ENCODE measurements around the gene ACADVL. TPM values are rescaled to one million over a fixed set of nuclear protein-coding genes. Genes with fewer than 3 reads are reported as not detected.
"Not testable (repeated sequence)": the region's sequence is repeated elsewhere in the genome, so short reads cannot be mapped to it uniquely, and the experiment has no call there.

ACADVL gene
- 914 TPM for total RNA-seq

DNA sequence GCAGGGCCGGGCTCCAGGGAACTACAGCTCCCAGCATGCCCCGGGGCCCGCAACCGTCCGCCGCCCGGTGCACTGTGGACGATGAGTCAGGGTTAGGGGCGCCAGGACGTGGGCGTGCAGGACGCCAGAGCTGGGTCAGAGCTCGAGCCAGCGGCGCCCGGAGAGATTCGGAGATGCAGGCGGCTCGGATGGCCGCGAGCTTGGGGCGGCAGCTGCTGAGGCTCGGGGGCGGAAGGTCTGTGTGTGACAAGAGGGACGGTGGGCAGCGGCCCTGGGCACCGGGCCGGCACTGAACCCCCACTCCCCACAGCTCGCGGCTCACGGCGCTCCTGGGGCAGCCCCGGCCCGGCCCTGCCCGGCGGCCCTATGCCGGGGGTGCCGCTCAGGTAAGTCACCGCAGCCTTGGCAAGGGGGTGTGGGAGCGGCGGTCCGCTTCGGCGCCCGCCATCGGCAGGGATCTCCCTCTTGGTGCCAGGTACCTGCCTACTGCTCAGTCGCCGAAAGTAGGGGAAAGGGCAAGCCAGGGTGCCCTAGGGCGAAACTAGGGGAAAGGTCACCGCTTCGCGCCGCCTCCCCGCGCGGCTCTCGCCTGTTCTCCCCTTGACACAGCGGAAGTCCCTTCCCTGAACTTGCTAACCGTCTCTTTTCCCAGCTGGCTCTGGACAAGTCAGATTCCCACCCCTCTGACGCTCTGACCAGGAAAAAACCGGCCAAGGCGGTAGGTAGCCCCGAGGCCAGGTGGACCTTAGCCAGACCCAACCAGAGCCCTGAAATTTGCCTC is at the start of gene ACADVL, which contains the start of gene DLG4:
Gene ACADVL (plus strand): TSS at position 127 of the 781 bp plus-strand sequence. CDS start 47 bp downstream, at position 174.
Gene DLG4 (minus strand): TSS at position 25 of the 781 bp plus-strand sequence.
- peak; percentile 90 for DNase-seq (ENCODE audit: low spot score)

DNA sequence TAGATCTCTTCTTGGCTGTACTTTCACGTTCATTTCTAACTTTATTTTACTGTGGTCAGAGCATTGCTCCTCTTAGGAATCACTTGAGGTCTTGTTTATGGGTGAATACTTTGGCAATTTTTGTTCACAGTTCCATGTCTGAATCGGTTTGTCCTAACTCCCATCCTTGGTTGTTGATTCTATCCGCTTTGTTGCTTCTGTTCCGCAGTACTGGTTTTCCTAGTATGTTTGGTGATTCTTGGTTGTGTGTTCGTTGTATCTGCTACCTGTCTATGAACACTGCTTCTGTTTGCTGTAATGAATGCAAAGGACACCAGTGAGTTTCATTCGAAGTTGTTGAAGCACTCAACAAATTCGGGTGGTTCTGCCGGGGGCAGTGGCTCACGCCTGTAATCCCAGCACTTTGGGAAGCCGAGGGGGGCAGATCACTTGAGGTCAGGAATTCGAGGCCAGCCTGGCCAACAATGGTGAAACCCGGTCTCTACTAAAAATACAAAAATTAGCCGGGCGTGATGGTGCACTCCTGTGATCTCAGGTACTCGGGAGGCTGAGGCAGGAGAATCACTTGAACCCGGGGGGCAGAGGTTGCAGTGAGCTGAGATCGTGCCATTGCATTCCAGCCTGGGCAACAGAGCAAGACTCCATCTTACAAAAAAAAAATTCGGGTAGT is 47.1 kb upstream of the ACADVL start:
- not testable (repeated sequence) for DNase-seq (ENCODE audit: low spot score)

- peak; percentile 74 for DNase-seq (ENCODE audit: low spot score)
Measured at GRCh38 chr17:7173687-7174602, 45.8 kb upstream of the ACADVL start.

DNA sequence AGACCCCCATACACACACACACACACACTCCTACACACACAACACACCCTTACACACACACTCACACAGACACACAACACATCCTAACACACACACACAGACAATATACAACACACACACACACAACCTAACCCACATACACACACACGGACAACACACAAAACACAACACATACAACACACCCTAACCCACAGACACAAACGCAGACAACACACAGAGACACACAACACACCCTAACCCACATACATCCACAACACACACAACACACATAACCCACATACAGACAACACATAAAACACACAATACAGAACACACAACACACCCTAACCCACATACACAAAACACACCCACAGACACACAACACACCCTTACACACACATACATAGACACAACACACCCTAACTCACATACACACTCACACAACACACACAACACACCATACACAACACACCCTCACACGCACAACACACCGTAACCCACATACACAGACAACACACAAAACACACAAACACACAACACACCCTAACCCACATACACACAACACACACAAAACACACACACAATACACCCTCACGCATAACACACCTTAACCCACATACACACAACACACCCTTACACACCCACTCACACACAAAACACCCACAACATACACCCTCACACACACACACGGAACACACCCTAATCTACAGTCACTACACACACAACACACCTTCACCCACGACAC is 45.0 kb upstream of the ACADVL start:
- no peak for DNase-seq (ENCODE audit: low spot score)

GRCh38 chr17:7175330-7175733 is 44.4 kb upstream of the ACADVL start:
- DNase-seq (ENCODE audit: low spot score) = no peak

GRCh38 chr17:7176107-7176840 is 43.5 kb upstream of the ACADVL start:
- DNase-seq (ENCODE audit: low spot score) = no peak

GRCh38 chr17:7176841-7177190 is 42.9 kb upstream of the ACADVL start:
- no peak for DNase-seq (ENCODE audit: low spot score)

GRCh38 chr17:7177191-7177953 is 42.4 kb upstream of the ACADVL start:
- DNase-seq (ENCODE audit: low spot score) = peak; percentile 63

- DNase-seq (ENCODE audit: low spot score) = no peak
Measured at GRCh38 chr17:7177954-7178477, 41.7 kb upstream of the ACADVL start.

GRCh38 chr17:7178973-7179316 is 40.8 kb upstream of the ACADVL start:
- no peak for DNase-seq (ENCODE audit: low spot score)

DNA sequence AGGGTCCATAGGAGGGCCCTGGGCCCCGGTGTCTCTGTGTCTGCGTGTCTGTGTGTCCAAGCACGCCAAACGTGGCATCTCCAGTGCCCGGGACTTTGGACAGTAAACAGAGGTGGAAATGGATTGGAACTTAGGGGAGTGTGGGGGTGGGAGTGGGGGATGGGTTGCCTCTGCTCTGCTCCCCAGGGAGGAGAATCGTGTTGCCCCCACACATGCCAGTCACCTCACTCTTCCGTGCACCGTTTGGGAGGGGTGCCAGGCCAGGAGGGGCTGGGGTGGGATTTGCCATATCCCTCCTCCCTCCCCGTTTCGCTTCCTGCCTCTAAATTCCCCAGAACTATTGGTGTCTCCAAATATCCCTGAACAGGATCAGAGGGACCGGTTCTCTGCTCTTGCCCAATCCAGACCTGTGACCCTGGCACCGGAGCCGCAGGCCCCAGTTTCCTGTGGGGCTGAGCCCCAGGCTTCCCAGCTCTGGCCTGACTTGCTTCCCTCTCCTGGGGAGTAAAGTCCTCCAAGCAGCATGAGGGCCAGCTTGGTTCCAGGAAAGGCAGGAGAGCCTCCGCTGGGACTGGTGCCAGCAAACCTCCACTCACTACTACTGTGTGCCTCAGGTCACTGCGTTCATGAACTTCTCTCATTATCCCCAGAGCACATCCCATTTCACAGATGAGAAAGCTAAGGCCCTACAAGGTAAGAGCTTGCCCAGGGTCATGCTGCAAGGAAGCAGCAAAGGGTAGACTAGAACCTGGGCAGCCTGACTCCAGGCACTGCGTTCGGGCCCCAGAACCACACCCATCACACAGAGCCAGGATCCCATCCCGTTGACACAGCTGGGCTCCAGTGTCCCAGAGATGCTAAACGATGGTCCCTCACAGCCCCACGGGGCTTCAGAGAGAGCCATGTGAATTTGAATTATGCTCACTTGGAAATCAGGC is 40.2 kb upstream of the ACADVL start, which contains the start of gene ASGR1:
Gene ASGR1 (minus strand): TSS at position 54 of the 938 bp plus-strand sequence. CDS start 807 bp downstream, outside the sequence.
- DNase-seq (ENCODE audit: low spot score) = no peak

- not testable (repeated sequence) for DNase-seq (ENCODE audit: low spot score)
Measured at GRCh38 chr17:7182101-7182500, 37.6 kb upstream of the ACADVL start.

GRCh38 chr17:7183433-7184090 is 36.2 kb upstream of the ACADVL start:
- DNase-seq (ENCODE audit: low spot score) = no peak

- DNase-seq (ENCODE audit: low spot score) = peak; percentile 82
Measured at GRCh38 chr17:7184091-7184488, 35.6 kb upstream of the ACADVL start.

DNA sequence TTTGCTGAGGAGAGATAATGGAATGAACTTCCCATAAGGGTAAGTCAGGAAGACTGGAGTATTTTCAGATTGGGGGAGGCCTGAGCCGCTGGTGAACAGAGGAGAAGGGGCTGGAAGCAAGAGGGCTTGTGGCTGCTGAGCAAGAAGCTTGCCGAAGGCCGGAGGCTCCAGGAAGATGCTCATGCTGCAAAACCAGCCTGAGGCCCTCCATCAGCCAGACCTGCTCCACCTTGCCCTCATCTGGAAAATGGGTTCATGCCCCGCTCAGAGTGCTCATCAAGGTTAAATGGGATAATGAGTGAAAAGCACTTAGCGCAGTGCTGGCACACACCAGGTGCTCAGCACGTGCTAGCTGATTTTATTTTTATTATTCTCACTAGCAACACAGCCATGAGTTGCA is 35.1 kb upstream of the ACADVL start:
- DNase-seq (ENCODE audit: low spot score) = no peak

DNA sequence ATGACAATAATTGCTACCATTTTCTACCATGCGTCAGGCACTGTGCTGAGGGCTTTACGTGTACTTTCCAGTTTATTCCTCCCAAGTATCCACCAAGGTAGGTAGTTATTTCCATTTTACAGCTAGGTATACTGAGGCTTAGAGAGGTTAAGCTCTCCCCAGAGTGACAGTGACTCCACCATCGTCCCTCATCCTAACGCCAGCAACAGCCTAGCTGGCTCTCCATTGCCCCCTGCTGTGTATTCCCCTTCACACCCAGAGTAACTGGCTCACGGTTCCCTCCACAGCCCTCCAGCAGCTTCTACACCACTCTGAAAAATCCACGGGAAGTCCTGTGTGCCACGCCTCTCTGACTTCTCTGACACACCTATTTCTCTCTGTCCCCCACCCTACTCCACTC is 33.5 kb upstream of the ACADVL start:
- no peak for DNase-seq (ENCODE audit: low spot score)

DNA sequence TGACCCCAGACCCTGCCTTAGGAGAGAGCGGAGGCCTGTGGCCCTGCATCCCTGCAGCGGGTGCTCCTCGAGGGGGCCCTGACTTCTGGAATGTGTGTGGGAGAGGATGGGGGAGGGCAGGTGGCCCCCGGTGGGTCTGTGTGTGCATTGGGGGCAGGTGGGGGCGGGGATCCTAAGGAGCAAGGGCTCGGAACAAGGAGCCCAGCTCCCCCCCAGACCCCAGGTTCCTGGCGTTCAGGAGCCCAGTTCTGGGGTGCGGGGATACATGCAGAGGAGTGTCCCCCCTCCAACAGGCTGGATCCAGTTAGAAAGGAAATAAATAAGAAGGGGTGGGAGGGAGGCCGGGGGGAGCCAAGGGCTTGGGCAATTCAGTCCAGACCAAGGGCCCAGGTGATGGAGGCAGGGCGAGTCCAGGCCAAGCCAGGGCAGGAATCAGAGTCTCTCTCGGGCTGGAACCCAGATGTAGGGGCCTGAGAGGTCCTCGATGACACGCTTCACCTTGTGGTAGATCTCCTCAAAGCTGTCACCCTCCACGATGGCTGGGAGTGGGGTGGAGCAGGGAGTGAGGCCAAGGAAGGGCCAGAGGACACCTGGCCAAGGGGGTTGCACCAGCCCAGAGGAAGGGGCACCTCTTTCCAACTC is 29.3 kb upstream of the ACADVL start:
- DNase-seq (ENCODE audit: low spot score) = no peak

Measured in mucosa of gallbladder (tissue), 1 donor.